Neural cell (in vitro differentiated cells): ENCODE measurements around the gene IQCK. TPM values are rescaled to one million over a fixed set of nuclear protein-coding genes. Genes with fewer than 3 reads are reported as not detected.

Source experiments
- H2AFZ ChIP-seq: fragments of 200-600, 300-800 bp; sonication (generic), shearing (Covaris generic); 2 replicates; pipeline ENCODE4 v1.6.0; 2014; ENCODE audit warnings: low read depth, mild to moderate bottlenecking, antibody characterized with exemption, low read length, moderate library complexity
- H3F3A ChIP-seq: fragments of 200-600 bp; shearing (Covaris generic); 2 replicates; pipeline ENCODE4 v1.6.1; 2016; ENCODE audit warnings: mild to moderate bottlenecking, moderate library complexity, mixed read lengths, antibody characterized with exemption, low read length; ENCODE audit not compliant: insufficient read depth, poor library complexity, severe bottlenecking
- H3K27ac ChIP-seq: fragments of 200-600, 300-800 bp; sonication (generic), shearing (Covaris generic); 2 replicates; pipeline ENCODE4 v1.5.1; 2014; ENCODE audit warnings: mild to moderate bottlenecking, low read length, moderate library complexity
- H3K27me3 ChIP-seq: fragments of 300-800, 200-600 bp; sonication (generic), shearing (Covaris generic); 2 replicates; pipeline ENCODE4 v1.6.0; 2014; ENCODE audit warnings: mild to moderate bottlenecking, low read depth, low read length, moderate library complexity; ENCODE audit not compliant: insufficient read depth
- H3K36me3 ChIP-seq: fragments of 300-800, 200-600 bp; sonication (generic), shearing (Covaris generic); 2 replicates; pipeline ENCODE4 v1.5.1; 2014; ENCODE audit warnings: mild to moderate bottlenecking, antibody characterized with exemption, low read length, moderate library complexity; ENCODE audit not compliant: insufficient read depth
- H3K4me2 ChIP-seq: fragments of 300-800, 200-600 bp; sonication (generic), shearing (Covaris generic); 2 replicates; pipeline ENCODE4 v1.6.0; 2014; ENCODE audit warnings: mild to moderate bottlenecking, low read length
- H3K4me3 ChIP-seq: fragments of 300-800, 200-600 bp; sonication (generic), shearing (Covaris generic); 2 replicates; pipeline ENCODE4 v1.5.1; 2014; ENCODE audit warnings: mild to moderate bottlenecking, low read length, moderate library complexity
- H3K79me2 ChIP-seq: fragments of 200-600 bp; shearing (Covaris generic); replicated peaks from 2 replicates; pipeline ENCODE4 v1.6.0; 2014; ENCODE audit warnings: mild to moderate bottlenecking, low read length, moderate library complexity; ENCODE audit not compliant: insufficient read depth
- H3K9ac ChIP-seq: fragments of 300-800, 200-600 bp; sonication (generic), shearing (Covaris generic); 2 replicates; pipeline ENCODE4 v1.6.1; 2016; ENCODE audit warnings: mild to moderate bottlenecking, low read length, mixed read lengths
- H3K9me2 ChIP-seq: fragments of 200-600 bp; shearing (Covaris generic); 2 replicates; pipeline ENCODE4 v1.6.1; 2016; ENCODE audit warnings: mild to moderate bottlenecking, low read length, mixed read lengths; ENCODE audit not compliant: insufficient read depth
- H3K9me3 ChIP-seq: fragments of 200-600, 300-800 bp; sonication (generic), shearing (Covaris generic); 2 replicates; pipeline ENCODE4 v1.6.1; 2016; ENCODE audit warnings: mild to moderate bottlenecking, mixed run types, low read length, moderate library complexity, mixed read lengths
- H4K20me1 ChIP-seq: fragments of 200-600 bp; shearing (Covaris generic); 2 replicates; pipeline ENCODE4 v1.6.1; 2016; ENCODE audit warnings: mild to moderate bottlenecking, mixed run types; ENCODE audit not compliant: insufficient read depth
- EP300 ChIP-seq: fragments of 450-650 bp; conservative IDR thresholded peaks from 2 replicates; pipeline ENCODE4 v1.6.1; 2014; ENCODE audit warnings: antibody characterized with exemption, mild to moderate bottlenecking, moderate library complexity; ENCODE audit not compliant: poor library complexity, severe bottlenecking
- EZH2 ChIP-seq: fragments of 200-600, 300-800 bp; shearing (Covaris generic), sonication (generic); IDR thresholded peaks from 2 replicates; pipeline ENCODE4 v1.6.1; 2014; ENCODE audit warnings: antibody characterized with exemption, low read length, borderline replicate concordance, mild to moderate bottlenecking; ENCODE audit not compliant: insufficient read depth, poor library complexity, severe bottlenecking
- MXI1 ChIP-seq: fragments of 450-650 bp; conservative IDR thresholded peaks from 2 replicates; pipeline ENCODE4 v1.6.1; 2014; ENCODE audit warnings: antibody characterized with exemption, mild to moderate bottlenecking; ENCODE audit not compliant: poor library complexity, severe bottlenecking
- POLR2AphosphoS5 ChIP-seq: IDR thresholded peaks from 2 replicates; pipeline ENCODE4 v1.6.1; 2012
- RAD21 ChIP-seq: fragments of 450-650 bp; conservative IDR thresholded peaks from 2 replicates; pipeline ENCODE4 v1.6.1; 2014; ENCODE audit warnings: antibody characterized with exemption, mild to moderate bottlenecking, moderate library complexity
- SMC3 ChIP-seq: fragments of 450-650 bp; conservative IDR thresholded peaks from 2 replicates; pipeline ENCODE4 v1.6.1; 2014; ENCODE audit warnings: antibody characterized with exemption, mild to moderate bottlenecking, moderate library complexity; ENCODE audit not compliant: poor library complexity
- TAF1 ChIP-seq: IDR thresholded peaks from 2 replicates; pipeline ENCODE4 v1.6.1; 2012; ENCODE audit warnings: low read depth
- polyA plus RNA-seq: library from polyadenylated mRNA; depleted of rRNA; stranded (reverse); fragments of >200 nt; gene quantifications from 2 replicates; pipeline ENCODE4 v1.2.3, GENCODE V29; 2014
- TF ChIP-seq, protein P1 (sequence below): IDR thresholded peaks from 2 replicates; pipeline ENCODE4 v1.6.1; 2012; ENCODE audit warnings: borderline replicate concordance
- TF ChIP-seq, protein P2 (sequence below): fragments of 450-650 bp; IDR thresholded peaks from 2 replicates; pipeline ENCODE4 v1.5.1; 2014; ENCODE audit warnings: antibody characterized with exemption, mild to moderate bottlenecking, moderate library complexity; ENCODE audit not compliant: poor library complexity, severe bottlenecking

The IQCK gene
- polyA plus RNA-seq, 1 donor from 2014 or later: 10.2 TPM

DNA sequence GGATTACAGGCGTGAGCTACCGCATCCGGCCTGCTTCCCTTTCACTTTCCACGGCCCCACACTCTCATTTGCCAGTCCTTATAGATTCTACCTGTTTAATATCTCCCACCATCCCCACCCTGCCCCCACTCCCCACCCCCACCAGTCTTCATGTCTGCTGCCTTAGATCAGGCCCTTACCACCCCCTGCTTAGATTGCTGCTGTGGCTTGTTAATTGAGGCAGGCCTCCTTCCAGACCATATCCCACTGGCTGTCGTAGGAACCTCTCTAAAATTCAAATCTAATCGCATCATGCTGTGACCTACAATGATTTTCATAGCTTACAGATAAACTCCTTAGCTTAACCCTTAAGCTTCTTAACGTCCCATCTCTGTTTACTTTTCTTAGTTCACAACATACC, 4.9 kb downstream of the IQCK start:
- Histone ChIP-seq H3K9me3 (no peaks in the 10 kb centered on the region), H3K79me2 (peaks cover 14% of the 10 kb centered on the region), H3F3A (no peaks in the 10 kb centered on the region), H2AFZ (no peak overlapping the region), H3K27ac (no peak overlapping the region), H3K36me3 (no peaks in the 10 kb centered on the region), H3K4me3 (no peak overlapping the region), H3K27me3 (no peaks in the 10 kb centered on the region), H3K4me2 (no peak overlapping the region), H3K9me2 (no peaks in the 10 kb centered on the region), H3K9ac (no peak overlapping the region), H4K20me1 (no peaks in the 10 kb centered on the region)
- no peak for TF ChIP-seq MXI1
- TF ChIP-seq POLR2AphosphoS5: no peak
- TF ChIP-seq RAD21: no peak
- TF ChIP-seq, protein P1, sequence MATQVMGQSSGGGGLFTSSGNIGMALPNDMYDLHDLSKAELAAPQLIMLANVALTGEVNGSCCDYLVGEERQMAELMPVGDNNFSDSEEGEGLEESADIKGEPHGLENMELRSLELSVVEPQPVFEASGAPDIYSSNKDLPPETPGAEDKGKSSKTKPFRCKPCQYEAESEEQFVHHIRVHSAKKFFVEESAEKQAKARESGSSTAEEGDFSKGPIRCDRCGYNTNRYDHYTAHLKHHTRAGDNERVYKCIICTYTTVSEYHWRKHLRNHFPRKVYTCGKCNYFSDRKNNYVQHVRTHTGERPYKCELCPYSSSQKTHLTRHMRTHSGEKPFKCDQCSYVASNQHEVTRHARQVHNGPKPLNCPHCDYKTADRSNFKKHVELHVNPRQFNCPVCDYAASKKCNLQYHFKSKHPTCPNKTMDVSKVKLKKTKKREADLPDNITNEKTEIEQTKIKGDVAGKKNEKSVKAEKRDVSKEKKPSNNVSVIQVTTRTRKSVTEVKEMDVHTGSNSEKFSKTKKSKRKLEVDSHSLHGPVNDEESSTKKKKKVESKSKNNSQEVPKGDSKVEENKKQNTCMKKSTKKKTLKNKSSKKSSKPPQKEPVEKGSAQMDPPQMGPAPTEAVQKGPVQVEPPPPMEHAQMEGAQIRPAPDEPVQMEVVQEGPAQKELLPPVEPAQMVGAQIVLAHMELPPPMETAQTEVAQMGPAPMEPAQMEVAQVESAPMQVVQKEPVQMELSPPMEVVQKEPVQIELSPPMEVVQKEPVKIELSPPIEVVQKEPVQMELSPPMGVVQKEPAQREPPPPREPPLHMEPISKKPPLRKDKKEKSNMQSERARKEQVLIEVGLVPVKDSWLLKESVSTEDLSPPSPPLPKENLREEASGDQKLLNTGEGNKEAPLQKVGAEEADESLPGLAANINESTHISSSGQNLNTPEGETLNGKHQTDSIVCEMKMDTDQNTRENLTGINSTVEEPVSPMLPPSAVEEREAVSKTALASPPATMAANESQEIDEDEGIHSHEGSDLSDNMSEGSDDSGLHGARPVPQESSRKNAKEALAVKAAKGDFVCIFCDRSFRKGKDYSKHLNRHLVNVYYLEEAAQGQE: no peak
- no peak for TF ChIP-seq SMC3
- TF ChIP-seq, protein P2, sequence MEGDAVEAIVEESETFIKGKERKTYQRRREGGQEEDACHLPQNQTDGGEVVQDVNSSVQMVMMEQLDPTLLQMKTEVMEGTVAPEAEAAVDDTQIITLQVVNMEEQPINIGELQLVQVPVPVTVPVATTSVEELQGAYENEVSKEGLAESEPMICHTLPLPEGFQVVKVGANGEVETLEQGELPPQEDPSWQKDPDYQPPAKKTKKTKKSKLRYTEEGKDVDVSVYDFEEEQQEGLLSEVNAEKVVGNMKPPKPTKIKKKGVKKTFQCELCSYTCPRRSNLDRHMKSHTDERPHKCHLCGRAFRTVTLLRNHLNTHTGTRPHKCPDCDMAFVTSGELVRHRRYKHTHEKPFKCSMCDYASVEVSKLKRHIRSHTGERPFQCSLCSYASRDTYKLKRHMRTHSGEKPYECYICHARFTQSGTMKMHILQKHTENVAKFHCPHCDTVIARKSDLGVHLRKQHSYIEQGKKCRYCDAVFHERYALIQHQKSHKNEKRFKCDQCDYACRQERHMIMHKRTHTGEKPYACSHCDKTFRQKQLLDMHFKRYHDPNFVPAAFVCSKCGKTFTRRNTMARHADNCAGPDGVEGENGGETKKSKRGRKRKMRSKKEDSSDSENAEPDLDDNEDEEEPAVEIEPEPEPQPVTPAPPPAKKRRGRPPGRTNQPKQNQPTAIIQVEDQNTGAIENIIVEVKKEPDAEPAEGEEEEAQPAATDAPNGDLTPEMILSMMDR: no peak
- no peak for TF ChIP-seq TAF1
- TF ChIP-seq EP300: no peak
- TF ChIP-seq EZH2: no peak

DNA sequence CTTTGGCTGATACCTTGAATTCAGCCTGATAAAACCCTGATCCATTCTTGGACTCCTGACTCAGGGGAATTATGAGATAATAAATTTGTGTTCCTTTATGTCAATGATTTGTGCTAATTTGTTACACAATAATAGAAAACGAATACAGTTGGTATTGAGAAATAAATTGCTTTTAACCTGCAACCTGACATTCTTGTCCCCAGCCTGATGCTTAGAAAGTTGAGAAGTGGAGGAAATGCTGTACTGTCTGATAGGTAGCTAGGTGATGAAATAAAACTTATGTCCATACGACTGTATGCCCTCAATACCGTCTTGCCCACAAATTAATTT, 10.5 kb downstream of the IQCK start:
- Histone ChIP-seq H3K36me3 (no peaks in the 10 kb centered on the region), H3K9me2 (no peaks in the 10 kb centered on the region), H3K79me2 (no peaks in the 10 kb centered on the region), H3F3A (no peaks in the 10 kb centered on the region), H3K27ac (no peak overlapping the region), H4K20me1 (no peaks in the 10 kb centered on the region), H3K4me3 (no peak overlapping the region), H2AFZ (no peak overlapping the region), H3K4me2 (no peak overlapping the region), H3K9ac (no peak overlapping the region), H3K9me3 (no peaks in the 10 kb centered on the region), H3K27me3 (no peaks in the 10 kb centered on the region)
- TF ChIP-seq EZH2: no peak
- TF ChIP-seq RAD21: no peak
- TF ChIP-seq SMC3: no peak
- TF ChIP-seq, protein P2: no peak
- TF ChIP-seq EP300: no peak
- no peak for TF ChIP-seq POLR2AphosphoS5
- no peak for TF ChIP-seq TAF1
- TF ChIP-seq, protein P1: no peak
- no peak for TF ChIP-seq MXI1
